Naive thymus-derived CD8-positive, alpha-beta T cell (primary cell): ENCODE results near the gene CCDC183. TPM values are rescaled to one million over a fixed set of nuclear protein-coding genes. Genes with fewer than 3 reads are reported as not detected.
A peak's percentile ranks its signal among the peaks of the same experiment; 100 is the strongest.

Experiments used
- ATAC-seq, 2 donors: fragments of 150-1000 bp; cut with Tn5 transposase in 1 of 2; sonication (Bioruptor Pico), chemical (Tn5 transposase) in 1 of 2; 1 replicate in 1 of 2; 2 replicates in 1 of 2; pipeline ENCODE4 v1.10.0; 2021; ENCODE audit warnings: mild to moderate bottlenecking in 2 of 2, moderate library complexity in 2 of 2
- POLR2A ChIA-PET: fragments of 350-600 bp; sonication (Branson Sonifier 250); formaldehyde crosslinking; loops from one replicate; lab custom pipeline; 2021; ENCODE audit warnings: antibody characterized with exemption; lab: Charles Lee
- DNase-seq, 10 donors: peaks; one replicate each; pipeline versions ENCODE4 v3.0.0 to v3.0.0-alpha.2; 2020 to 2022
- H3K27ac Mint-ChIP-seq, 10 donors: one replicate each; pipeline ENCODE4 v1.8.0; 2020 to 2022; ENCODE audit warnings: mild to moderate bottlenecking in 10 of 10, mixed read lengths in 10 of 10, moderate library complexity in 4 of 10, inconsistent platforms in 1 of 10
- H3K27me3 Mint-ChIP-seq, 5 donors: one replicate each; pipeline ENCODE4 v1.8.0; 2021 to 2022; ENCODE audit warnings: mixed read lengths in 5 of 5
- H3K36me3 Mint-ChIP-seq, 3 donors: one replicate each; pipeline ENCODE4 v1.8.0; 2020 to 2022; ENCODE audit warnings: mixed read lengths in 3 of 3, mild to moderate bottlenecking in 2 of 3, inconsistent platforms in 1 of 3
- H3K4me1 Mint-ChIP-seq, 4 donors: one replicate each; pipeline ENCODE4 v1.8.0; 2021 to 2022; ENCODE audit warnings: mixed read lengths in 4 of 4
- H3K4me3 Mint-ChIP-seq, 10 donors: one replicate each; pipeline ENCODE4 v1.8.0; 2020 to 2022; ENCODE audit warnings: mild to moderate bottlenecking in 10 of 10, mixed read lengths in 10 of 10, moderate library complexity in 6 of 10, inconsistent platforms in 1 of 10
- H3K9me3 Mint-ChIP-seq, 9 donors: one replicate each; pipeline ENCODE4 v1.8.0; 2020 to 2022; ENCODE audit warnings: mixed read lengths in 9 of 9, mild to moderate bottlenecking in 3 of 9, inconsistent platforms in 1 of 9, moderate library complexity in 1 of 9
- polyA plus RNA-seq, 3 donors: library from polyadenylated mRNA; unstranded; fragments of 300-500 nt; fragmentation: Illumina TruSeq; gene quantifications; one replicate each; pipeline ENCODE4 v1.2.3, GENCODE V29; 2021
- total RNA-seq, 8 experiments: library from RNA in 2 of 8; stranded (reverse) in 2 of 8; gene quantifications; one replicate each; pipeline ENCODE4 v1.2.3 and lab custom pipeline; 2021 to 2026

The CCDC183 gene
- total and polyA plus RNA-seq, 5 experiments from 2014 or later = 0.18 to 2.3 (median 1.4) TPM; not detected in 2

DNA sequence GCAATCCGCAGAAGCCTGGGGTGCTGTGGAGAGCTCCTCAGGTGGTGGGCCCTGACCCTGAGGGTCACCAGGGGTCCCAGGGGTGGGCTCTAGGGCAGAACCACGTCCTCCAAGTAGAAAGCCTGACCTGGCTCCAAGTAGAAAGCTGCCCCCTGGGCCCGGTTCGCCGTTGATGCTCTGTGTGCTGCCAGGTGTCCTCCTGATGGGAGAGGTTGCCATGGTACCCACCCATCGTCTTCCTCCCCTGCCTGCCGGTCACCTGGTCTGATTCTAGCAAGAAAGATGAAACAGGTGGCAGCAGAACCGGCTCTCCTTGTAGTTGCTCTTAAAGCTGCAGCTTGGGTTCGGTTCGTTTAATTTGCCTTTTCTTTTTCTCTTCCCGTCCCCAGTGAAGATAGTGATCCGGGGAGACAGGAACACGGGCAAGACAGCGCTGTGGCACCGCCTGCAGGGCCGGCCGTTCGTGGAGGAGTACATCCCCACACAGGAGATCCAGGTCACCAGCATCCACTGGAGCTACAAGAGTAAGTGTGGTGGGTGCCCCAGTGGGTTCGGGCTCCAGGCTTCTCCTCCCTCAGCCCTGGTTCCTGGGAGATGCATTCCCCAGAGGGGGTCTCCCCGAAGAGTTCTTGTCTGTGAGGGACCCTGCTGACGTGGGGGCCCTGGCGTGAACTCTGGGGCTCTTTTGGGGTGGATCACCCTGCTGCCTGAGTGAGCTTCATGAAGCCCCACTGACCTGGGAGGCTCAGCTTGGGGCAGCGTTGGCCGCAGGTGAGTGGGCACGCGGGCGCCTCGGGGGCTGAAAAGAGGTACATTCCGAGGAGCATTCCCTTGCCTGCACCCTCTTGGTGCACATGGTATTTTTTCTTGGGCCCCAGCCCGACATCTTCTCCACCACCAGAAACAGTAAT, 27.3 kb downstream of the CCDC183 start:
- ATAC-seq (no peak), DNase-seq (peak in 1 of 10 donors; percentile 53)
- Mint-ChIP-seq H3K9me3 (no peaks in the 10 kb centered on the region), H3K36me3 (peaks cover 0 to 19% (median 1%) of the 10 kb centered on the region in 3 donors), H3K4me3 (no peak overlapping the region), H3K4me1 (peaks cover 5 to 15% (median 10%) of the 10 kb centered on the region in 4 donors), H3K27ac (no peak overlapping the region), H3K27me3 (no peaks in the 10 kb centered on the region)
- POLR2A ChIA-PET = interaction anchor here (0.6 to 1.1 kb wide), 5 partner anchors 9 to 721 kb away, joined by 3 to 6 read pairs (median 3); no protein-coding TSS in a partner anchor

DNA sequence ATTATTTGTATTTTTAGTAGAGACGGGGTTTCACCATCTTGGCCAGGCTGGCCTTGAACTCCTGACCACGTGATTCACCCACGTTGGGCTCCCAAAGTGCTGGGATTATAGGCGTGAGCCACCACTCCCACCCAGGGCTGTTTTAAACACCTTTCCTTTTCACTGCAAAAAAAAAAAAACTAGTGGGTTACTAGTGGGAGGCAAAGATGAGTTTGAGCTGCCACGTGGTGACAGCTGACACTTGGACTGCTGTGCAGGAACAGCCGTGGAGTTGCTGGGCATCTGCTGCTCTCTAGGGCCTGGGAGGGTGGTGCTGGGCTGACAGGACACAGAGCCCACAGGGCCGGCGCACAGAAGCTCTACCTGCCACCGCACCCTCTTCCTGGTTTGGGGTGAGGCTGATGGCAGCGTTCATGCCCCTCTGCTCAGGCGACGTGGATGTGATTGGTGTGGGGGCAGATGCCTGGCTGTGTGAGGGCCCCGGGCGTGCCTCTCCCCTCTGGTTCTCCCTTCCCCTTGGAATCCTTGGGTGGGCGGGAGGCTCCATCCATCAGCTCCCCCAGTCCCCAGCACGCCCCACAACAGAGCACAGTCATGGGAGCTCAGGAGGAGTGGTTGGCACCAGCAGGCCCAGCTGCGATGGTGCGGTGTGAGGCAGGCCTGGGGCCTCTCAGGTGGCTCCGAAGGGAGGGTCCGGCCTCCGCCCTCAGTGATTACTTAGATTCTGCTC, 28.5 kb downstream of the CCDC183 start:
- no peak overlapping the region for H3K27ac Mint-ChIP-seq
- ATAC-seq = no peak
- no peaks in the 10 kb centered on the region for H3K9me3 Mint-ChIP-seq
- no peak overlapping the region for H3K4me3 Mint-ChIP-seq
- H3K36me3 Mint-ChIP-seq = peaks cover 0 to 22% (median 6%) of the 10 kb centered on the region in 3 donors
- peaks cover 5 to 9% (median 8%) of the 10 kb centered on the region in 4 donors for H3K4me1 Mint-ChIP-seq
- H3K27me3 Mint-ChIP-seq = no peaks in the 10 kb centered on the region
- POLR2A ChIA-PET = no interaction called here
- DNase-seq = peak in 1 of 10 donors; percentile 52

DNA sequence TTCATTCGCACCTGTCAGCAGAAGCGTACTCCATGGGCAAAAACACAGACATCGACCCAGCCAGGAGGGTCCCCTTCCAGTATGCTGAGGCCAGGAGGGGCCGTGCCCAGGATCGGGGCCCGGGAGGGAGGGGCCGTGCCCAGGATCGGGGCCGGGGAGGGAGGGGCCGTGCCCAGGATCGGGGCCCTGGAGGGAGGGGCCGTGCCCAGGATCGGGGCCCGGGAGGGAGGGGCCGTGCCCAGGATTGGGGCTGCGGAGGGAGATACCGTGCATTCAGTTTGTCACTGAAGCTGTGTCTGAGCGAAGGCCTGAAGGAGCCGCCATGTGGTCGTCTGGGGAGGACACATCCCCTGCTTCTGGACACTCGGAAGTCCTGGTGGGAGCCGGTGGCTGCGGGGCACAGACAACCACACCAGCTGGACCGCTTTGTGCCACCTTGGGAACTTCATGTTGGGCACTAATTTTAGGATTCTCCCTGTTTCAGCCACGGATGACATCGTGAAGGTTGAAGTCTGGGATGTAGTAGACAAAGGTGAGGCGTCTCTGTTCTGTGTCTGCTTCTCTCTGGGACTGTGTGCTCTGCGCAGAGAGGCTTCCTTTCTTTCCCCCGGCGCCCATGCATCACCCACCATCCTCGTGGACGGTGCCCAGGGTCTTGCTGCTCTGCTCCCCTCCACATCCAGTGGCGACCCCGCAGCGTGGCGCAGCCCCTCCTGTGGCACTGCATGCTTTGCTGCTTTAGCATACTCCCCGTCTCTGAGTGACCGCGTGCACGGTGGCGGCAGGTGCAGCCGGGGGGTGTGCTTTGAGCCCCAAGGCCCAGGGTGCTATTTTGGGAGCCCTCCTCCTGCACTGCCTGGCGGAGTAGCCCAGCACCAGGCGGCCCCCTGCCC, 29.4 kb downstream of the CCDC183 start:
- Mint-ChIP-seq H3K36me3 (peaks cover 0 to 26% (median 6%) of the 10 kb centered on the region in 3 donors), H3K27me3 (no peaks in the 10 kb centered on the region), H3K4me1 (peaks cover 5 to 8% (median 7%) of the 10 kb centered on the region in 4 donors), H3K9me3 (no peaks in the 10 kb centered on the region), H3K4me3 (no peak overlapping the region), H3K27ac (no peak overlapping the region)
- peak in 1 of 10 donors; percentile 34 for DNase-seq
- ATAC-seq = no peak
- POLR2A ChIA-PET = no interaction called here

DNA sequence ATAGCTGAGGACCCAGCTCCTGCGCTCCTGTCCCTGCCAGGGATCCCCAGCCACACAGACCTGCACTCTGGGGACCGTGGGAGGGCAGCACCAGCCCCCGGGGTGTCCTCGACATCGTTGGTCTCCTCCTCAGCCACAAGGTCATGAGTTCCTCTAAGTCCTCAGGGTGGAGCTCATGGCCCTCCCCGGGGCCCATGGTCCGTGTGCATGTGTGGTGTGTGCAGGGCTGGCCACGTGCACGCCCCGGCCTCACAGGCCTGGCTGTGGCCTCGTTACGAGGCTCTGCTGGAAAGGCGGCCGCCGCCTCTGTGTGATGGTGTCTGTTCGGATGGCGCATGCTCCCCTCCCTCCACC, 30.0 kb downstream of the CCDC183 start:
- ATAC-seq = no peak
- Mint-ChIP-seq H3K9me3 (no peaks in the 10 kb centered on the region), H3K4me3 (no peak overlapping the region), H3K27ac (no peak overlapping the region), H3K36me3 (peaks cover 0 to 28% (median 6%) of the 10 kb centered on the region in 3 donors), H3K27me3 (no peaks in the 10 kb centered on the region), H3K4me1 (peaks cover 0 to 2% (median 1%) of the 10 kb centered on the region in 4 donors)
- POLR2A ChIA-PET = no interaction called here
- DNase-seq = peak in 1 of 10 donors; percentile 49

DNA sequence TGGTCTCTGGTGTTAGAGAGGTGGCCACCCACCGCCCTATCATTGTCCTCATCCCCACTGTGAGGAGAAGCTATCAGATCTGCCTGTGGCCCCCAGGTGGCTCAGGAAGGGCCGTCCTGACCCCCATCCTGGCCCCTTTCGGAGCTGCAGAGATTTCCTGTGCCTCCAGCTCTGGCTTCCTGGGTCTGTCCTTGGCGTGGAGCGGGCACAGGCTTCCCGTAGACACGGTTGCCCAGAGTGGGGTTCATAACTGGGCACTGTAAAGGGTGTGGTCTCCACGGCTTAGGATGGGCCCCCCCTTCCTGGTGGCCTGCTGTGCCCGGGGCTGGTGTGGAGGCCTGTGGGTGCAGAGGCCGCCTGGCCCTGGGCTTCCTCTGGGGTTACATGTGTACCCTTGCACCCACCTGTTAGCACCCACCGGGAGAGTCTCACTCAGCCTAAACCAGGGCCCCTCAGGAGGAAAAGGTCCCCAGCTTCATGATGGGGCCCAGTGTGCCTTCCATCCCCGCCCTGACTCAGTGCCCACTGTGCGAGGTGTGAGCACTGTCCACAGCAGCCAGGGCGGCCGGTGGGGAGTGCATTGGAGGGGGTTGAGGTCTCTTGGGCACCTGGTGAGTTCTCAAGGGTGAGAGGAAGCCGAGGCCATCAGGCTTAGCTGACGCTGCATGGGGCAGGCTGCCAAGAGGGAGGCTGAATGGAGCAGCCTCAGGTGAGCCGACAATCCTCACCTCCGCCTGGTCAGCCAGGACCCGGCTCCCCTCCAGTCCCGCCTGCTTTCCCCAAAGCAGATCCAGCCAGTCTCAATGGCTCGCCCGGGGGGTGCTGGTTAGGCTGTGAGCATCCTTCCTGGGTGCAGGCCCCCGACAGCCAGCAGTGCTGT, 30.8 kb downstream of the CCDC183 start:
- POLR2A ChIA-PET = no interaction called here
- no peak for ATAC-seq

DNA sequence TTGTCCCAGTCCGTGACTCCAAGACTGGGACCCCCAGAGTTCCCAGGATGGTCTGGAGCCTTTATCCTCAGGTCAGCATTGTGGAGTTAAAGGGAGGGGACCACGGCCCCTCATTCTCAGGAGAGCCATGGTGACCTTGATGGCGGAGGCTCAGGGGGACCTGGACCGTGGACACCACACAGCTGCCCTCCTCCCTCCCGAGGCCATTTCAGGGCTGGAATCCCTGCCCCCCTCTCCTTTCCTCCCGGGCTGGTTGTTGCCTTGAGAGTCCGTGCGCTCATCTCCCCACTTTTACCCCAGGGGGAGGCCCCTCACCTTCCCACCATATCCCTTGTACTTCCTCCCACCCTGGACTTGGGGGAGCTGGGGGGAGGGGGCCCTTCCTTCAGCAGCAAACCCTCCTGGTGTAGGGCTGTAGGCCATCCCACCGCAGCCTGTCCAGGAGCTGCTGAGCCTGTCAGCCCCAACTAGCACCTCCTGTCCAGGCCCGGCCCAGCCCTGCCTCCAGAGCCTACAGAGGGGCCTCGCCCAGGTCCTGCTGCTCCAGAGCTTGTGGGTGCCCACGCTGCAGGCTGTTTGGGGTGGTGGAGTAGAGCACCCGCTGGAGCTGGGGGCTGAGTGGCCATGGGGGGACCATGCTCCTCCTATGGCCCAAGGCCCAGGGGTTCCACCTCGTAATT, 31.8 kb downstream of the CCDC183 start:
- Mint-ChIP-seq H3K27ac (no peak overlapping the region), H3K36me3 (peaks cover 0 to 36% (median 7%) of the 10 kb centered on the region in 3 donors), H3K27me3 (no peaks in the 10 kb centered on the region)

More for the DNA sequence above, 30.8 kb downstream of the CCDC183 start:
- Mint-ChIP-seq H3K4me3 (no peak overlapping the region), H3K36me3 (peaks cover 0 to 33% (median 6%) of the 10 kb centered on the region in 3 donors), H3K27me3 (no peaks in the 10 kb centered on the region), H3K4me1 (peaks cover 0 to 2% (median 0%) of the 10 kb centered on the region in 4 donors), H3K27ac (no peak overlapping the region), H3K9me3 (no peaks in the 10 kb centered on the region)
- DNase-seq = peak in 1 of 10 donors; percentile 52

DNA sequence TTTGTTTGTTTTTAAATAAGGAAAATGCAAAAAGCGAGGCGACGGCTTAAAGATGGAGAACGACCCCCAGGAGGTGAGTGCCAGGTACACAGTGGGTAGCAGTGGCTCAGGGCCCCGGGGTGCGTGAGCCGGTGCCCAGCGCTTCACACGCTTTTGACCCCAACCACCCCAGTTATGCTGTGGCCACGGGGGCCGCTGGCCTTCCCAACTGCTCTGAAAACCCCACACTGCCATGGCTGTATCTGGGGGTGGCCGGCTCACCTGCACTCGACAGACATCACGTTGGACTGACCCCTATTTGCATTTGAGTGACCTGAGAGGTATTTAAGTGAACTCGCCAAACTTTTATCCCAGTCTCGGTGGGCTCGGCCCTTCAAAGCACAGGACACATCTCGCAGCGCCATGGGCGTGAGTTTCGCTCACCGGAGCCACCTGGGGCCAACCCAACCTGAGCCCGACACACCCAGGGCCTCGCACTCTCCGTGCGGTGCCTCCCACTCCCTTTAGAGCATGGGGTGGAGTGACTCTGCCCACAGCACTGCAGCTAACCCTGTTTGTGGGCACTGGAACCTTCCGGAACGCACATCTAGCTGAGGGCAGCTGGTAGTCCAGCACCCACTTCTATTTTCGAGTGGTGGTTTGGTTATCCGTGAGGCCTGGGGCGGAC, 32.5 kb downstream of the CCDC183 start:
- Mint-ChIP-seq H3K27ac (no peak overlapping the region), H3K27me3 (no peaks in the 10 kb centered on the region), H3K4me1 (no peaks in the 10 kb centered on the region), H3K9me3 (no peaks in the 10 kb centered on the region), H3K36me3 (peaks cover 0 to 32% (median 7%) of the 10 kb centered on the region in 3 donors), H3K4me3 (no peak overlapping the region)
- no peak for ATAC-seq
- POLR2A ChIA-PET = interaction anchor here (1.9 kb wide), 1 partner anchor 21 kb away, joined by 6 read pairs; the partner anchor contains the start of gene RABL6
- peak in 1 of 10 donors; percentile 49 for DNase-seq

More for the DNA sequence above, 31.8 kb downstream of the CCDC183 start:
- H3K9me3 Mint-ChIP-seq = no peaks in the 10 kb centered on the region
- no peak overlapping the region for H3K4me3 Mint-ChIP-seq
- POLR2A ChIA-PET = interaction anchor here (1.9 kb wide), 1 partner anchor 20 kb away, joined by 6 read pairs; the partner anchor contains the start of gene RABL6
- ATAC-seq (no peak), DNase-seq (peak in 1 of 10 donors; percentile 45)
- peaks cover 0 to 2% (median 0%) of the 10 kb centered on the region in 4 donors for H3K4me1 Mint-ChIP-seq

DNA sequence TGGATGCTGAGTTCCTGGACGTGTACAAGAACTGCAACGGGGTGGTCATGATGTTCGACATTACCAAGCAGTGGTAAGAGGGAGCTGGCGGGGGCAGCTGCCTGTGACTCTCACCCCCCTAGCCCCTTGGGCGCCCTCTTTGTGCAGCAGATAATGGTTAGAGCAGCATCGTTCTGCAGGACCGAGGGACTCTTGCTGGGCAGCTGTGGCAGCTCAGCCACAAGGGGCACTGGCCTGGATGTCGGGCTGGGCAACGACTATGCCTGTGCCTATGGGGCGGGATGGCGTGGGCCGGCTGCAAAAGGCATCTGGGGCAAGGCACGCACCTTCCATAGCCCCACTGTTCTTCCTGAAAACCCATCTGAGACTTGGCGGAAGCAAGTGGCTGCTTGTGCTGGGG, 33.3 kb downstream of the CCDC183 start:
- POLR2A ChIA-PET = interaction anchor here (1.9 kb wide), 1 partner anchor 22 kb away, joined by 6 read pairs; the partner anchor contains the start of gene RABL6
- Mint-ChIP-seq H3K4me1 (no peaks in the 10 kb centered on the region), H3K27ac (peak overlapping the region in 1 of 10 donors; percentile 73), H3K9me3 (no peaks in the 10 kb centered on the region), H3K36me3 (peaks cover 0 to 27% (median 7%) of the 10 kb centered on the region in 3 donors), H3K4me3 (no peak overlapping the region), H3K27me3 (no peaks in the 10 kb centered on the region)
- DNase-seq = peak in 1 of 10 donors; percentile 50
- no peak for ATAC-seq

DNA sequence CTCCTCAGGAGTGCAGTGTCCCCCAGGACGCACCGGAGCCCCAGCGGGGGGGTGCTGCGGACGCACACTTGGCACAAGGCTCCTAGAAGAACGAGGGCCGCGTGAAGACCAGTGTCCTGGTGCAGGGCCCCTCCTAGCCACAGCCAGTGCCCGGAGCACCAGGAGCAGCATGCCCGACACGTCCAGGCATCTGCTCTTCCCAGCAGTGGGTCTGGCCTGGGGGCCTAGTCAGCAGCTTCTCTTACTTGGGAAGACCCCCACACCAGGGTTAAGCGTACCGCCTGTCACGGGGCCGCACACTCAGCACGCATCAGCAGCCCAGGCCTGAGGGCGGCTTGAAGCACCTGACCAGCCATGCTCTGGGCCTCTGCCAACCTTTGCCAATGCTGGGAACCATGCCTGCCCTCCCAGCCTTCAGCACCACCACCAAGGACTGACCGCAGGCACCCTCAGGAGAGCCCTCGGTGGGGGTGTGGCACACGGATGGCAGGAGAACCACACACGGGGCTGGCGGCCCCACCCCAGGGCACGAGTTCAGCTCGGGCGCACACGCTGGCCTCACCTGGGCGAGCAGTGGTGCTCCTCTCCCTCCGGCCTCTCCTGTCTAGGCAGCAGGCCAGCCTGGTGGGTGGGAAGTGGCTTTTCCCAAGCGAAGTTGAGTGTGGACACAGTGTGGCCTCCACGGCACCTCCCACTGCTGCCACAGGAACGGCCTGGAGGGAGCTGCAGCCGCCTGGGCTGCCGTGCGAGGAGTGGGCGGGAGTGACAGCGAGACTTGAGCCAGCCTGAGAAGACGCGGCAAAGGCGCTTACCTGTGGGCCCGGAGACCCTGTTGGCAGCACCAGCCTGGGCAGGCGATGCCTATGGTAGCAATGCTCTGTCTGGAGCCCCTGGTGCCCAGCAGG, 34.1 kb downstream of the CCDC183 start:
- Mint-ChIP-seq H3K27ac (no peak overlapping the region), H3K4me3 (no peak overlapping the region), H3K27me3 (no peaks in the 10 kb centered on the region), H3K4me1 (no peaks in the 10 kb centered on the region), H3K9me3 (no peaks in the 10 kb centered on the region), H3K36me3 (peaks cover 0 to 24% (median 6%) of the 10 kb centered on the region in 3 donors)
- ATAC-seq (no peak), DNase-seq (peak in 1 of 10 donors; percentile 53)
- POLR2A ChIA-PET = no interaction called here
